ENCODE measurements around the gene PLXNA2.

Gene PLXNA2

DNA sequence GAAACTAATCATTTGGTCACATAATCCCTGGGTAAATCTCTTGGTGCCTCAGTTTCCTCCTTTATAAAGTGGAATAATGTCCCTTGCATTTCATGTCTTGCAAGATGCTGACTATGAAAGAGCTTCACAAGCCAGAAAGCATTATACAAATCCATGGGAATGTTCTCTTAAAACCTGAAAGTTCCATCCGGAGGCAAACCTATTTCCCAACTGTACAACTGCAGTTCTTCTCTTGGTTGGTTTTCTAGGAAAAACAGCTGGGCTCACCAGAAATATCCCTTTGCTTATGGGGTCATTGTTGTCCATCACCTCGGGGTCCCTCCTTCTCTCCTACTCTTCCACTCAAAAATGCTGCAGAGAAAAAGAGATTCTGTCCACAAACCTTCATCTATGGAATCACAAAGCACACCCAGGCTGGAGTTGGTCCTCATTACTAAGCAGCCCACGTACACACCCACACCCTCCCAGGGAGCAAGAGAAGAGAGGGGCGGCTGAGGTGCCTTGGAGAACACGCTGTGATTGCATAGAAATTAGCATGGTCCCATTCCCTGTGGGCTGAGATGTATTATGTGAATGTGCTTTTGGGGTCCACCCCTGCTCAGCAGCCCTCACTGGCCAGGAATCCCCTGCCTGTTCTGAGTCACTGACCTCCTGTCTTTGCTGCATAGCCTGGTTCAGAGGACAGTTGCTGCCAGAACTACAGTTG is 5.0 kb upstream of the PLXNA2 start:
- Histone ChIP-seq H4K20me1 (ENCODE audit: insufficient read depth, low read length) (no peaks in the 10 kb centered on the region), H3K36me3 (ENCODE audit: insufficient read depth, low read length) (no peaks in the 10 kb centered on the region), H3K4me1 (ENCODE audit: insufficient read depth, low read length) (peaks cover 9% of the 10 kb centered on the region), H3K4me2 (ENCODE audit: insufficient read depth, low read length) (no peak overlapping the region), H3K9ac (ENCODE audit: low read depth, low read length) (no peak overlapping the region), H3K9me3 (ENCODE audit: insufficient read depth, low read length, severe bottlenecking) (no peaks in the 10 kb centered on the region), H3K79me2 (ENCODE audit: insufficient read depth, low read length) (no peaks in the 10 kb centered on the region), H2AFZ (ENCODE audit: low read depth, low read length) (no peak overlapping the region), H3K27ac (ENCODE audit: low read length) (no peak overlapping the region), H3K27me3 (ENCODE audit: insufficient read depth, low read length, poor library complexity) (peaks cover 65% of the 10 kb centered on the region), H3K4me3 (ENCODE audit: low read depth in 1 of 2, low read length in 2 of 2) (no peak overlapping the region)
- no peak for DNase-seq
- ATAC-seq (ENCODE audit: insufficient read depth, low read depth), result no peak
- TF ChIP-seq, protein P1, sequence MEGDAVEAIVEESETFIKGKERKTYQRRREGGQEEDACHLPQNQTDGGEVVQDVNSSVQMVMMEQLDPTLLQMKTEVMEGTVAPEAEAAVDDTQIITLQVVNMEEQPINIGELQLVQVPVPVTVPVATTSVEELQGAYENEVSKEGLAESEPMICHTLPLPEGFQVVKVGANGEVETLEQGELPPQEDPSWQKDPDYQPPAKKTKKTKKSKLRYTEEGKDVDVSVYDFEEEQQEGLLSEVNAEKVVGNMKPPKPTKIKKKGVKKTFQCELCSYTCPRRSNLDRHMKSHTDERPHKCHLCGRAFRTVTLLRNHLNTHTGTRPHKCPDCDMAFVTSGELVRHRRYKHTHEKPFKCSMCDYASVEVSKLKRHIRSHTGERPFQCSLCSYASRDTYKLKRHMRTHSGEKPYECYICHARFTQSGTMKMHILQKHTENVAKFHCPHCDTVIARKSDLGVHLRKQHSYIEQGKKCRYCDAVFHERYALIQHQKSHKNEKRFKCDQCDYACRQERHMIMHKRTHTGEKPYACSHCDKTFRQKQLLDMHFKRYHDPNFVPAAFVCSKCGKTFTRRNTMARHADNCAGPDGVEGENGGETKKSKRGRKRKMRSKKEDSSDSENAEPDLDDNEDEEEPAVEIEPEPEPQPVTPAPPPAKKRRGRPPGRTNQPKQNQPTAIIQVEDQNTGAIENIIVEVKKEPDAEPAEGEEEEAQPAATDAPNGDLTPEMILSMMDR (IDR thresholded peaks at IDR 0.05; ENCODE audit: borderline replicate concordance, extremely low read depth, low read length, poor library complexity, severe bottlenecking), result no peak
- TF ChIP-seq EZH2 (IDR thresholded peaks at IDR 0.05; ENCODE audit: borderline replicate concordance, low read depth, low read length, severe bottlenecking), result no peak

DNA sequence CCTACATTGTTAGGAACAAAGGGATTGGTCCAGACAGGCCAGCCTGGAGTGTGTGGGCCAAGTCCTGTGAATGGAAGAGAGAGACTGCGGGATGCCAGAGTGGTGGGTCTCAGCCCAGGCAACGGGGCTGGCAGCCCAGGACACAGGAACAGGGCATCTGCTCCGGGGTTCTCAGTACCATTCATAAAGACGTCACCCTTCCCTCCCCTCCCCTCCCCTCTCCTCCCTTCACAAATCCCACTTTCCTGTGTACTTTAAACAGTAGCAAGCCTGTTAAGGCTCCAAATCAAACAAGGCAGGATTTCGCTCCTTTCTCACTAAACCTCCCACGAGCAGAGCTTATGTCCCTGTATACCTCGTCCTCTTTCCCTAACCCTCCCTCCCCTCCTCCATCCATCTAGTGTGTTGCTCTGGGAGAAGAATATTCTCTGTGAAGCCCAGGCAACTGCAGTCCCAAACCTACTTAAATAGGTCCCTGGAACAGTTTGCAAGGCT is 4.2 kb upstream of the PLXNA2 start:
- Histone ChIP-seq H4K20me1 (ENCODE audit: insufficient read depth, low read length) (0 out of 2 replicates have a peak, but pooled peaks cover under 1% of the 10 kb centered on the region), H2AFZ (ENCODE audit: low read depth, low read length) (no peak overlapping the region), H3K27ac (ENCODE audit: low read length) (no peak overlapping the region), H3K4me1 (ENCODE audit: insufficient read depth, low read length) (peaks cover 17% of the 10 kb centered on the region), H3K36me3 (ENCODE audit: insufficient read depth, low read length) (no peaks in the 10 kb centered on the region), H3K79me2 (ENCODE audit: insufficient read depth, low read length) (no peaks in the 10 kb centered on the region), H3K9ac (ENCODE audit: low read depth, low read length) (no peak overlapping the region), H3K4me2 (ENCODE audit: insufficient read depth, low read length) (no peak overlapping the region), H3K9me3 (ENCODE audit: insufficient read depth, low read length, severe bottlenecking) (no peaks in the 10 kb centered on the region), H3K4me3 (ENCODE audit: low read depth in 1 of 2, low read length in 2 of 2) (no peak overlapping the region), H3K27me3 (ENCODE audit: insufficient read depth, low read length, poor library complexity) (peaks cover 72% of the 10 kb centered on the region)
- ATAC-seq (ENCODE audit: insufficient read depth, low read depth), result no peak
- DNase-seq, result no peak
- TF ChIP-seq, protein P1 (IDR thresholded peaks at IDR 0.05; ENCODE audit: borderline replicate concordance, extremely low read depth, low read length, poor library complexity, severe bottlenecking), result no peak
- TF ChIP-seq EZH2 (IDR thresholded peaks at IDR 0.05; ENCODE audit: borderline replicate concordance, low read depth, low read length, severe bottlenecking), result no peak

DNA sequence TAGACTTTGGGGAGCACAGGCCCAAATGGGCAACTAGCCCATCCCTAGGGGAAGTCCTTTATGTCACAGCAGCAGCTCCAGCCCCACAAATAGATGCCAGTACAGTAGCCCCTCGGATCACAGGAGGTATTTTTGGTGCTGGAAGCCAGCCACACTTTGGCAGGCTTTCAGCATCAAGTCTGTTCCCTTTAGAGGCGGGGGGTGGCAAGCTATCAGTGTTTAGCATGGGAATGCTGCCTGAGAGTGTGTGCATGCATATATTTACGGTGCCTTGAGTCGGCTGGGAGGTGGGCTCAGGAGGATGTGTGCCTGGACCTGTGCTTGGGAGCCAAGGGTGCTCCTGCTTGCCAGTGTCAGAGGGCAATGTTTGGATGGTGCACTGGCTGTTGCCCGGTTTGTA is 3.5 kb upstream of the PLXNA2 start:
- no peak for DNase-seq
- Histone ChIP-seq H3K9me3 (ENCODE audit: insufficient read depth, low read length, severe bottlenecking) (no peaks in the 10 kb centered on the region), H3K4me3 (ENCODE audit: low read depth in 1 of 2, low read length in 2 of 2) (no peak overlapping the region), H3K27ac (ENCODE audit: low read length) (no peak overlapping the region), H3K9ac (ENCODE audit: low read depth, low read length) (no peak overlapping the region), H3K4me1 (ENCODE audit: insufficient read depth, low read length) (peaks cover 23% of the 10 kb centered on the region), H2AFZ (ENCODE audit: low read depth, low read length) (no peak overlapping the region), H3K4me2 (ENCODE audit: insufficient read depth, low read length) (no peak overlapping the region), H3K27me3 (ENCODE audit: insufficient read depth, low read length, poor library complexity) (peaks cover 76% of the 10 kb centered on the region), H3K36me3 (ENCODE audit: insufficient read depth, low read length) (no peaks in the 10 kb centered on the region), H4K20me1 (ENCODE audit: insufficient read depth, low read length) (peaks cover 3% of the 10 kb centered on the region; the same call in 1 of the 2 replicates), H3K79me2 (ENCODE audit: insufficient read depth, low read length) (no peaks in the 10 kb centered on the region)
- no peak for TF ChIP-seq EZH2 (IDR thresholded peaks at IDR 0.05; ENCODE audit: borderline replicate concordance, low read depth, low read length, severe bottlenecking)
- TF ChIP-seq, protein P1 (IDR thresholded peaks at IDR 0.05; ENCODE audit: borderline replicate concordance, extremely low read depth, low read length, poor library complexity, severe bottlenecking), result no peak
- no peak for ATAC-seq (ENCODE audit: insufficient read depth, low read depth)
